Esophagus mucosa (tissue), 1 donor: ENCODE measurements around the gene STT3B. TPM values are rescaled to one million over a fixed set of nuclear protein-coding genes. Genes with fewer than 3 reads are reported as not detected.

Experiments used
- ATAC-seq: fragments of 200-7000 bp; cut with Tn5 transposase; one replicate; pipeline ENCODE4 v1.9.1; 2020
- total RNA-seq: library from RNA; stranded (reverse); gene quantifications from one replicate; pipeline ENCODE4 v1.2.4, GENCODE V29; 2023
- donor health status: DM: yes; HTN: yes; CAD: no.

STT3B gene
- total RNA-seq, 1 donor from 2014 or later: 67.0 TPM

GRCh38 chr3:31521468-31521867 is 11.3 kb upstream of the STT3B start:
- no peak for ATAC-seq

- ATAC-seq: peak; percentile 62
Observed at GRCh38 chr3:31522152-31522551, 10.6 kb upstream of the STT3B start.

DNA sequence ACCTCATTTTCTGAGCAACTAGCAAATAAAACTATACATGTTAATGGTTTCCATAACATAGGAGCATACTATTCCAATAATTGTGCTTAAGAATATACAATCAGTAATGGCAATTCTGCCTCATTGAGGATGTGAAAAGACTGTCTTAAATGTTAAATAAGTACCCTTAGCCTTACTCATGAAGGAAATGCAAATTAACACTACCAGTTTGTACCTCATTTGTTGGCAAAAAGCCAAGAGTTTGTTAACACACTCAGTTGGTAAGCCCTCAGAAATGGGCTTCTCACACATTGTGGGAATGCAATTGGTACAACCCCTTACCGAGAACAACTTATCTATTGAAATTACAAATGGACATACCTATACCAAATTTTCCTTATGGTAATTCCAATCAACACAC is 9.2 kb upstream of the STT3B start:
- no peak for ATAC-seq

GRCh38 chr3:31525532-31525931 is 7.2 kb upstream of the STT3B start:
- ATAC-seq: no peak

DNA sequence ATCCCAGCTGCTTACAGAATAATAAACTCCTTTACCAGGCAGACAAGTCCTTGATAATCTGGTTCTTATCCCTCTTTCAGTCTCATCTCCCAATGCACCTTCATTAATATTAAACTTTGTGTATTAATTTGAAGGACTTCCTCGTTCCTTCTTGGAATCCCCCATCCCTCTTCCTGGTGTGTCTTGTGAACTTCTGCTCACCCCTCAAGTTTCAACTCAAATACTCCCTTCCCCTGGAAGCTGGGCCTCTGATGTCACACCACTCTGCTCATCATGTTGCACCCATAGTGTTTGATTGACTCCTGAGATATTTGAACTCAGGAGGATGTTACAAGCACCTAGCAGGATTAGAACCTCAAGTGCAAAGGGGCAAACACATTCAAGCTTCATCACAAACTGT is 3.3 kb upstream of the STT3B start:
- no peak for ATAC-seq

GRCh38 chr3:31530039-31530959 is 2.4 kb upstream of the STT3B start:
- ATAC-seq: no peak

GRCh38 chr3:31530960-31531335 is 1.8 kb upstream of the STT3B start:
- no peak for ATAC-seq

GRCh38 chr3:31531452-31531991 is 1.2 kb upstream of the STT3B start:
- no peak for ATAC-seq

DNA sequence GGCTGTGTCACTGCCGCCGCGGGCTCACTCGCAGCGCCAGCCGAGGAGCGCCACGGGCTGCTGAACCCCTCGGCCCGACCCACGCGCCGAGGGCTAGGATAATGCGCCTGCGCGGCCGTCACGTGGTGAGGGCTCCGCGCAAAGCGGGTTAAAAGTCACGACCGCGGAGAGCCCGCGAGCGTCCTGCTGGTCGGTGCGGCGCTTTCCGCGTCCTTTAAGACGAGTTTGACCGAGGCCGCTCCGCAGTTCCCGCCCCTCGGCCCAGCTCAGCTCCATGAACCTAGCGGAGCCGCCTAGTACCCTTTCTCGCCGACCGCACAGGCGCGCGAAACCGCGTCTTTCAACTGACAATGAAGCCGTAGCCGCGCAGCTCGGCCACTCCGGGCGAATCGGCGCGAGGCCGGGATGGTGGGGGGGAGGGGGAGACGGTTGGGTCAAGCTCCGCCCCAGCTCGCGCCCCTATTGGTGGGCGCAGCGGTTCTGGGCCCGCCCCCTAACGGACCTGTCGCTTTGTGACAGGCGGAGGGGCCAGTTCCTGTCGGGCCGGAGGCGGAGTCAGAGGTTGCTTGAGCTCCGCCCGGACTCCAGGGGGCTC is 636 bp upstream of the STT3B start:
- peak; percentile 97 for ATAC-seq

- no peak for ATAC-seq
Observed at GRCh38 chr3:31533169-31534064, 692 bp downstream of the STT3B start.

DNA sequence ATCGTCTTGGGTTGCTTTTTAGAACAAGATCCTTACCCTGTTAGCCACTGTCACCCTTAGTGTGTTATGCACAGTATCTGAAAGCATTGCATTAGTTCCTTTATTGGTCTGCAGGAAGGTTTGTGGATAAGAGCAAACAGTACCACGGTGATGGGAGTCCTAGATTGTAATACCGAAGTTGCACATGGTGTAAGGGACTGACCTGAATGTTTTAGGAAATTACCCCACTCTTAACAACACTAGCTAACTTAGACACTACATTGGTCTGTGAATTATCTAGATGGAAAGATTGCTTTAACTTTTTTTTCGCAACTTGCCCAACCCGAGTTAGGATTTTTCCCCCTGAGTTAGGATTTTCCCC is 1.3 kb downstream of the STT3B start:
- no peak for ATAC-seq

DNA sequence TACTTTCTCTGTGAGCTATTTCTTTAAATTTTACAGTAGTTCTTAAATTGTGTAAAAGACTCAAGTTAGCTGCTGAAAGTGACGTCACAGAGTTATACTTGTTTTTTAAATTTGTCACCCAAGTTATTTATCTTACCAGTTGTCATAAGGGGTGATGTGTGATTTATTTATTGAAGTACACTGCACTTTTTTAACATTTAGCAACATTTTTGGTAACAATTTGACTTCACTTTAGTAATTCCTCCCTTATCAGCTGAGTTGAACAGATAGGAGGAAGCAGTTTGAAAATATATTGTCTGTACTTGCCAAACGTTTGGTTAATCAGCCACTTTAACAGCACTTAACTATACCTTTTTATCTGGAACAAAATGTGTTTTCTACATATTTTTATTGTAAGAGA is 3.8 kb downstream of the STT3B start:
- no peak for ATAC-seq

DNA sequence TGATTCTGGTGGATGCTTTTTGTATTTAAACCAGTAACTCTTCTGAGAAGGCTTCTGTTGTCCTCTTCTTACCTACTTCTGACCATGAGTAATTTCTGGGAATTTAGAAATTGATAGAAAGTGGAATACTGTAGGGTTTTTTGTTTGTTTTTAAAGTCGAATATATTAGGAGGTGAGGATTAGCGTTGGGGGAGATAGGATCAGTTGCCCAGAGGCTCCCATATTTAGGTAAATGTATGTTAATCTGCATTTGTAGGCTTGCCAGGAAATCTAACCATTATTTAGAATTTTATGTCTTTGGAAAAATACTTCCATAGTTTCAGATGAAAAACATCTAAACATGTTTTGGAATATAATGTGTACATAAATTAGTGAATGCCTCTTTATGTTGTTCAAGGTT is 6.1 kb downstream of the STT3B start:
- ATAC-seq: no peak

DNA sequence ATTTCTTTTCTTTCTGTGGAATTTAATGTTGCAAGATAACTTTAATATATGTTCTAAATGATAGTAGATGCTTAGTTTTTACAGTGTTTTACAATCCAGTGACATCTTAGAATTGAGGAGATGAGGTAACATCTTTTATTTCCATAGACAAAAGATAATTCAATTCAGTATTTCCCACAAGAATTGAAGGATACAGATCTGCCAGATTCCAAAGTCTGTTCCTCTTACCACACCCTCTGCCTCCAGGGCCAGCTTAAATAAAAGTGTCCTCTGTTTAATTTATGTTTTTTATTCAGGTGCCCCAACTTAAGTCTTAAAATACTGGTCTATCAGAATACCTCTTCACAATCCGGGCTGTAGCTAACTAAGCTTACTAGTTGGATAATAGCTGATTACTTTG is 6.5 kb downstream of the STT3B start:
- no peak for ATAC-seq

GRCh38 chr3:31541089-31541488 is 8.4 kb downstream of the STT3B start:
- ATAC-seq: no peak

DNA sequence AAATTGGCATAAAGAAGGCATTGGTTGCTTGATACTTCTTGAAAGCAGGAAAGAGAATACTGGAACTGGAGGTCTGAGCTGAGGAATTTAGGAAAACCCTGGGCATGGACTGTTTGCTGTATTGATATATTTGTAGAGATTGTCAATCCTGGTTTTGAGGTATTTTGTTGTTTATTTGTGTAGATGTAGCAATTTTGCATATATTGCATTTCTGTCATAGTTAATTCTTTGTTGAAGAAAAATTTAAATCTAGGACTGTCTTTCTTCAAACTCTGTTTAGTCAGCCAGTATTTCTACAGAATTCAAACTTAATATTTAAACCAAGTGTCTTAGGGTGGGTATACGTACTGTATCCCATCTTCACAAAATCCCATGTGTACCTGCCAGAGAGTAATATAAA is 9.5 kb downstream of the STT3B start:
- ATAC-seq: no peak

GRCh38 chr3:31543375-31543774 is 10.7 kb downstream of the STT3B start:
- ATAC-seq: peak; percentile 41

DNA sequence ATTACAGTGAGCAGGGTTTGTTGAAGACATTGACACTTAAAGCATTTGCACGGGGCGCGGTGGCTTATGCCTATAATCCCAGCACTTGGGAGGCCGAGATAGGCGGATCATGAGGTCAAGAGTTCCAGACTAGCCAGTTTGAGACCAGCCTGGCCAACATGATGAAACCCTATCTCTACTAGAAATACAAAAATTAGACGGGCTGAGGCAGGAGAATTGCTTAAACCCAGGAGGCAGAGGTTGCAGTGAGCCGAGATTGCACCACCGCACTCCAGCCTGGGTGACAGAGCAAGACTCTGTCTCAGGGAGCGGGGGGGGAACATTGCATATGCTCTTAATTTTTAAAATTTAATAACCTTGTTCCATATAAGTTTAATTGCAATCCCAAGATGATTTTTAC is 11.9 kb downstream of the STT3B start:
- ATAC-seq: peak; percentile 64

DNA sequence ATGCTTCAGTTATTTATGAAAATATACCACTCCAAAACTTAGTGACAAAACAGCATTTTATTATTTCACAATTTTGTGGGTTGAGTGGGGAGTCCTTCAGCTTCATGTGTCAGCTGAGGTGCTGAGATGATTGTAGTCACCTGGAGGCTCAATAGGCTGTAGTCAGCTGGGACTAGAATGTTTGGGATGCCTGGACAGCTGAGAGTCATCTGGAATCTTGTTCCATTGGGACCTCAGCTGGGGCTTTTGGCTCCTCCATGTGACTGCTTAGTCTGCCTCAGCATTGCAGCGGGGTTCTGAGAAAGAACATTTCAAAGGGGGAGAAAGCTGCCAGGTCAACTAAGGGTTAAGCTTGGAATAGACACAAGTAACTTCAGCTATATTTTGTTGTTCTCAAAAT is 13.4 kb downstream of the STT3B start:
- peak; percentile 28 for ATAC-seq

DNA sequence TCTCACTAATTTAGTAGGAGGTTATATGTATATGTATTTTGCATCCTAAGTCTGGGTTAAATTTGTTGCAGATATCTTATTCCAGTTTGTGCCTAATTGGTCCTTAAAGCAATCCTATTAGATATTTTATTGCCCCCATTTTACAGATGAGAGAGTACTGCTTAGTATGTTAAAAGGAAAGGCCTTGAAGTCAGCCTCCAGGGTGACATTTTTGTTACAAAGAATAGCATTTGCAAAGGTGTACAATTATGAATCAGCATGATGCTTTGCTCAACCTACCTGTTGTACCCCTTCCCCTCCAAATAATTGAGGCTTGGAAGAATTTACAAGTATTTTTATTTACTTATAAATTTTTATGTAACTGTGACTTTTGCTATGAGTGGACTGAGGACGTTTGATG is 14.0 kb downstream of the STT3B start:
- ATAC-seq: no peak

DNA sequence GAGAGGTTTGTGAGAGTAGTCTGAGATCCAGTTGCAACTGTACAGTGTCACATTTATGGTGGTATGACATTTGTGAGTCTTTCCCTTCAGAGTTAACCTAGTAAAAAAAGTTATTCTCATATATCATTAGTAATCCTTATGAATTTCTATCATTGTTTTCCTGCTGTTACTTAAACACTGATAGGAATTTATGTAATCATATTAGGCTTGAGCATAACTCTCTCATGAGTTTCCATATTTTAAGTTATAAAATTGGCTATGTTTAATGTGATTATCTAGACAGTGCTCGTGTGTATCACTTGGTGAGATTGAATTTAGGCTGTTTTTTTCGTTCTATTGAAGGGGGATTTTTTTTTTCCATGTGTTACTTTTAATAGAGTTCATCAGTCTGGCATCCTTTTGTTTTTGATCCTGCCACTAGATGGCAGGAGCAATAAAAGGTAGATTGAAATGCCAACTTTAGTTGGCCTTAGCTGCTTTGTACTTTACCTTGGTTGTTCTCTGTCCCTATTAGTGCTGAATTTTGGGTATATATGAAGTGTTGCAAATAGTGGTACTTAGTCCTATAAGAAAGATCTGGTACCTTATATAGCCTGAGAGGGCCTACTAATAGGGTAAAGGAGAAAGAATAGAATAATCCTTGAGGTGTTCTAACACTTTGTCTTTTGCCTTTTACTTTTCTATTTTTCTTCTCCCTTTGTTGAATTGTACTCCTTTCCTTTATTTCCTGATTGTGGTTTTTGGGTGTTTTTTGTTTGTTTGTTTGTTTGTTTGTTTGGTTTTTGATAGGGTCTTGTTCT is 17.9 kb downstream of the STT3B start:
- ATAC-seq: peak; percentile 29

- ATAC-seq: no peak
Observed at GRCh38 chr3:31551646-31552045, 18.9 kb downstream of the STT3B start.
